ENCODE results near the gene TRH. TPM values are rescaled to one million over a fixed set of nuclear protein-coding genes. Genes with fewer than 3 reads are reported as not detected.

TRH gene
- total and polyA plus RNA-seq, 2 of the 8 experiments (the other 6 are each of a cell fraction or from before 2014, with no cell fraction given): not detected

- TF ChIP-seq SRF (IDR thresholded peaks at IDR 0.05; ENCODE audit: low read depth, low read length): no peak
- TF ChIP-seq ATF2 (IDR thresholded peaks at IDR 0.05; ENCODE audit: low read length): no peak
- TF ChIP-seq CHD1 (IDR thresholded peaks at IDR 0.05; ENCODE audit: low read depth, low read length): no peak
- no peak for TF ChIP-seq BRCA1 (IDR thresholded peaks at IDR 0.05; ENCODE audit: low read depth, low read length)
Measured at GRCh38 chr3:129954514-129954913, 20.0 kb upstream of the TRH start (continued).

Measured in H1 (cell line).